ENCODE measurements around the gene DUS1L.

DNA sequence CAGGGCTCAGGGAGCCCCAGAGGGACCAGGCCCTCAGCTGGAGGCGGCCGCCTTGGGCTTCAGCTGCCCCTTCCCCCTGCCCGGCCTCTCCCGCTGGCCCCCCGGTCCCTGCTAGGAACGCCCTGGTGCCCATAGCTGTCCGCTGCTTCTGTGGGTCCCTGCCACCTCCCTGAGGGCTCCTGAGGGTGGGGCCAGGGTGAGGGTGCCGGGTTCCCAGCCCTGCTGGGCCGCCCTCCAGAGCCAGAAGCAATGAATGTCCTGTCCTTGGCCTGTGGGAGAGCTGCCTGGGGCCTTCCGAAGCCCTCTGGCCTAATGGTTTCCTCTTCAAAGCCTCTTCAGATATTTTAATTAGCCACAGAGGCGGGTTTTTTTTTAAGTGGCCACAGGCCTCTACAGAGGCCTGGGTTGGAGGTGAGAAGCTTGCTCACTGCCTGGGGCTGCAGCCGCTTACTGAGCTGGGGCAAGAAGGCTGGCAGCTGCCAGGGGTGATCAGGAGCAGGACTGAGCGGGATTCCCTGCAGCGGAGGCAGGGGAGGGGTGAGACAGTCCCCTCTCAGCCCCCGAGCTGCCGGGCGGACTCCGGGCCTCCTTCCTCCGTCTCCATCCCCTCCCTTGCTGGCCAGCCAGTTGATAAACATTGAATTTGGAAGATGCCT, 52.8 kb downstream of the DUS1L start:
- no peak for TF ChIP-seq CTCF (IDR thresholded peaks at IDR 0.05)
- no peak for TF ChIP-seq POLR2A (IDR thresholded peaks at IDR 0.05)

Measured in uterus (tissue), 2 donors.